Natural killer cell (primary cell): ENCODE measurements around the gene NF1. TPM values are rescaled to one million over a fixed set of nuclear protein-coding genes. Genes with fewer than 3 reads are reported as not detected.
A peak's percentile ranks its signal among the peaks of the same experiment; 100 is the strongest.

Experiments used
- ATAC-seq, 3 donors: fragments of 150-1000 bp in 2 of 3; fragments of 200-7000 bp in 1 of 3; cut with Tn5 transposase; 1 replicate in 1 of 3; 2 replicates in 2 of 3; pipeline ENCODE4 v1.10.0; 2021; ENCODE audit warnings: mild to moderate bottlenecking in 2 of 3, moderate library complexity in 2 of 3
- DNase-seq, 2 donors: peaks; one replicate each; pipeline versions ENCODE4 v3.0.0 to v3.0.0-alpha.2; 2013 to 2021; ENCODE audit warnings: mixed read lengths in 1 of 2
- H3K27ac ChIP-seq: one replicate; pipeline ENCODE4 v1.5.1; 2013; ENCODE audit warnings: mild to moderate bottlenecking, low read length
- H3K27me3 ChIP-seq: one replicate; pipeline ENCODE4 v1.6.1; 2013; ENCODE audit warnings: low read length; ENCODE audit not compliant: control insufficient read depth, insufficient read depth
- H3K36me3 ChIP-seq: one replicate; pipeline ENCODE4 v1.6.1; 2013; ENCODE audit warnings: low read length; ENCODE audit not compliant: control insufficient read depth, insufficient read depth
- H3K4me1 ChIP-seq: one replicate; pipeline ENCODE4 v1.6.1; 2013; ENCODE audit warnings: low read length; ENCODE audit not compliant: control insufficient read depth, insufficient read depth
- H3K4me3 ChIP-seq: one replicate; pipeline ENCODE4 v1.5.1; 2013; ENCODE audit warnings: low read length
- H3K9me3 ChIP-seq: one replicate; pipeline ENCODE4 v1.6.1; 2013; ENCODE audit warnings: low read length; ENCODE audit not compliant: control insufficient read depth, insufficient read depth
- H3K27ac Mint-ChIP-seq, 2 donors: one replicate each; pipeline ENCODE4 v1.8.0; 2022; ENCODE audit warnings: mild to moderate bottlenecking in 2 of 2, mixed read lengths in 2 of 2, moderate library complexity in 1 of 2
- H3K27me3 Mint-ChIP-seq, 2 donors: one replicate each; pipeline ENCODE4 v1.8.0; 2022; ENCODE audit warnings: low read depth in 2 of 2, mixed read lengths in 2 of 2
- H3K36me3 Mint-ChIP-seq: one replicate; pipeline ENCODE4 v1.8.0; 2022; ENCODE audit warnings: mixed read lengths
- H3K4me1 Mint-ChIP-seq, 2 donors: one replicate each; pipeline ENCODE4 v1.8.0; 2022; ENCODE audit warnings: mixed read lengths in 2 of 2
- H3K4me3 Mint-ChIP-seq: one replicate; pipeline ENCODE4 v1.8.0; 2022; ENCODE audit warnings: mild to moderate bottlenecking, moderate library complexity, mixed read lengths
- H3K9me3 Mint-ChIP-seq, 2 donors: one replicate each; pipeline ENCODE4 v1.8.0; 2022; ENCODE audit warnings: mixed read lengths in 2 of 2
- WGBS: methylation state at CpG from one replicate; pipeline ENCODE4 v1.1.7; 2013; ENCODE audit warnings: missing lambda C conversion rate; ENCODE audit not compliant: insufficient coverage; 5-methylcytosine and 5-hydroxymethylcytosine counted together
- intact Hi-C: fragments of 100-400 bp; cut with micrococcal nuclease; formaldehyde crosslinking; loops from one replicate; pipeline ENCODE4 v1.14.2; 2022
- total RNA-seq, 4 donors: library from RNA; stranded (reverse); fragments of 120-200 nt in 1 of 4; gene quantifications; one replicate each; pipeline versions ENCODE4 v1.2.3 to v1.2.4, GENCODE V29; 2013 to 2022
- TF ChIP-seq, protein P1 (sequence below): fragments of 200-600 bp; IDR thresholded peaks from one replicate; pipeline ENCODE4 v1.8.0; 2022; ENCODE audit warnings: antibody characterized with exemption

NF1 gene
- total RNA-seq, 3 donors from 2014 or later (not counting 1 experiment from before 2014, with no cell fraction given) = 30.3 to 40.7 (median 38.8) TPM

DNA sequence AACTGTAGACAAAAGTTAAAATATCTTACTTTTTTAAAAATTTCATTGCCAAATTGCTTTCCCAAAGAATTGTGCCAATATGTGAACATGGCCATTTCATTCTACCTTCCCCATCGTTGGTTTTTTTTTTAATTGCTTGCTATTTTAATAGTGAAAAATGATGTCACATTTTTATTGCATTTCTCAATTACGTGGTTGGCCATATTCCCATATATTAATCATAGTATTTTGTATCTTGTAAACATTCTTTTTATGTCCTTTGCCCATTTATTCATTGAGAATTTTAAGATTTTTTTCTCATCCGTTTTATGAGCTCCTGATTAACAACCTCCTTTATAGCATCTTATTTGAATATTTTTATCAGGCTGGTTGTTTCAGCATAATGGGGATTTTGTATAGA, 195.0 kb downstream of the NF1 start:
- WGBS = no CpG with 5 or more reads among the region's 3 CpGs
- H3K9me3 ChIP-seq = no peaks in the 10 kb centered on the region
- H3K36me3 Mint-ChIP-seq = no peaks in the 10 kb centered on the region

DNA sequence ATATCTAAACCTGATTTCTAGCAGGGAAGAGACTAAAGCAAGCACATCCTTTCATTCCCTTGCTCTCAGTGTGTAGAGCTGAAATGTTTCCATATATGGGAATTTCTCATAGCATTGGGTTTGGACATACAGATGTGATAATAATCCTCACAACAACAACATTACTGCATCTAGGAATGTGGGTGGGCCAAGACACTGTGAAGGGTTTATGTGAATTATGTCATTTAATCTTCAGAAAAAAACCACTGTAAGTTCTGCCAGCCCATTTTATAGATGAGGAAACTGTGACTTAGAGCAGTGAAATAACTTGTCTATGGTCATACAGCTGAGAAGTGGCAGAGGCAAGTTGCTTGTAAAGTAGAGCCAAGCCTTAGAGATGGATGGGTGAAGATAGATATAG, 197.0 kb downstream of the NF1 start:
- ATAC-seq (no peak), DNase-seq (no peak)
- H3K4me1 ChIP-seq = no peaks in the 10 kb centered on the region
- Mint-ChIP-seq H3K4me1 (peaks cover 5% of the 10 kb centered on the region in 2 donors), H3K9me3 (no peaks in the 10 kb centered on the region), H3K36me3 (no peaks in the 10 kb centered on the region), H3K27ac (no peak overlapping the region), H3K27me3 (no peaks in the 10 kb centered on the region), H3K4me3 (no peak overlapping the region)
- no peak overlapping the region for H3K27ac ChIP-seq
- H3K36me3 ChIP-seq = no peaks in the 10 kb centered on the region
- H3K27me3 ChIP-seq = no peaks in the 10 kb centered on the region
- H3K4me3 ChIP-seq = no peak overlapping the region
- no peaks in the 10 kb centered on the region for H3K9me3 ChIP-seq
- TF ChIP-seq, protein P1, sequence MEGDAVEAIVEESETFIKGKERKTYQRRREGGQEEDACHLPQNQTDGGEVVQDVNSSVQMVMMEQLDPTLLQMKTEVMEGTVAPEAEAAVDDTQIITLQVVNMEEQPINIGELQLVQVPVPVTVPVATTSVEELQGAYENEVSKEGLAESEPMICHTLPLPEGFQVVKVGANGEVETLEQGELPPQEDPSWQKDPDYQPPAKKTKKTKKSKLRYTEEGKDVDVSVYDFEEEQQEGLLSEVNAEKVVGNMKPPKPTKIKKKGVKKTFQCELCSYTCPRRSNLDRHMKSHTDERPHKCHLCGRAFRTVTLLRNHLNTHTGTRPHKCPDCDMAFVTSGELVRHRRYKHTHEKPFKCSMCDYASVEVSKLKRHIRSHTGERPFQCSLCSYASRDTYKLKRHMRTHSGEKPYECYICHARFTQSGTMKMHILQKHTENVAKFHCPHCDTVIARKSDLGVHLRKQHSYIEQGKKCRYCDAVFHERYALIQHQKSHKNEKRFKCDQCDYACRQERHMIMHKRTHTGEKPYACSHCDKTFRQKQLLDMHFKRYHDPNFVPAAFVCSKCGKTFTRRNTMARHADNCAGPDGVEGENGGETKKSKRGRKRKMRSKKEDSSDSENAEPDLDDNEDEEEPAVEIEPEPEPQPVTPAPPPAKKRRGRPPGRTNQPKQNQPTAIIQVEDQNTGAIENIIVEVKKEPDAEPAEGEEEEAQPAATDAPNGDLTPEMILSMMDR = no peak
- intact Hi-C loops = no loop called here

More for the DNA sequence above, 195.0 kb downstream of the NF1 start:
- TF ChIP-seq, protein P1 = no peak
- Mint-ChIP-seq H3K4me1 (peaks cover 0 to 5% of the 10 kb centered on the region in 2 donors), H3K27ac (peak overlapping the region; percentile 14 to 24), H3K27me3 (no peaks in the 10 kb centered on the region), H3K4me3 (no peak overlapping the region), H3K9me3 (no peaks in the 10 kb centered on the region)
- H3K27ac ChIP-seq = no peak overlapping the region
- H3K36me3 ChIP-seq = no peaks in the 10 kb centered on the region
- no peaks in the 10 kb centered on the region for H3K27me3 ChIP-seq
- intact Hi-C loops = no loop called here
- no peak for DNase-seq
- H3K4me3 ChIP-seq = no peak overlapping the region
- H3K4me1 ChIP-seq = no peaks in the 10 kb centered on the region
- no peak for ATAC-seq

DNA sequence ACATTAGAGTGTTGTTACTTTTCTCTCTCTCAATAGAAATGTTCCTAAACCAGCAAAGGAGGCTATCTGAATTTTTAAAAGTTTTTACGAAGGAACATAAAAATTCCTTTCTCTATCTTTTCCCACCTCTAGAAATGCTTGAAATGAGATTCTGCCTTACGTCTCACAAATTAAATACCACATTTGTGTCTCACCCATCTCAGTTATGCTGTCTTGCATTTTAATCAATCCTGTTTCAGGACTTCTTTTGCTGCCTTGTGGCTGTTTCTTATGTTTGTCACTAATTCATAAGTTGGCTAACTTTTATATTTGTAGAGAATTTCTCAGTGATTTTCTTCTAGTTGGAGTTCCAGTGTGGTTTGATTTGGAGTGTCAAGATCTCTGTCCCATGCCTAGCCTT, 198.8 kb downstream of the NF1 start:
- no peaks in the 10 kb centered on the region for H3K9me3 Mint-ChIP-seq
- H3K4me3 Mint-ChIP-seq = no peak overlapping the region
- no peaks in the 10 kb centered on the region for H3K27me3 Mint-ChIP-seq
- Histone ChIP-seq H3K9me3 (no peaks in the 10 kb centered on the region), H3K4me3 (no peak overlapping the region), H3K27ac (no peak overlapping the region), H3K27me3 (no peaks in the 10 kb centered on the region), H3K4me1 (no peaks in the 10 kb centered on the region), H3K36me3 (no peaks in the 10 kb centered on the region)
- H3K36me3 Mint-ChIP-seq = no peaks in the 10 kb centered on the region
- ATAC-seq (no peak), DNase-seq (no peak)
- no peak overlapping the region for H3K27ac Mint-ChIP-seq
- intact Hi-C loops = no loop called here
- peaks cover 5% of the 10 kb centered on the region in 2 donors for H3K4me1 Mint-ChIP-seq
- TF ChIP-seq, protein P1 = no peak
- WGBS = 96% methylated on average over 2 of the region's 2 CpGs

DNA sequence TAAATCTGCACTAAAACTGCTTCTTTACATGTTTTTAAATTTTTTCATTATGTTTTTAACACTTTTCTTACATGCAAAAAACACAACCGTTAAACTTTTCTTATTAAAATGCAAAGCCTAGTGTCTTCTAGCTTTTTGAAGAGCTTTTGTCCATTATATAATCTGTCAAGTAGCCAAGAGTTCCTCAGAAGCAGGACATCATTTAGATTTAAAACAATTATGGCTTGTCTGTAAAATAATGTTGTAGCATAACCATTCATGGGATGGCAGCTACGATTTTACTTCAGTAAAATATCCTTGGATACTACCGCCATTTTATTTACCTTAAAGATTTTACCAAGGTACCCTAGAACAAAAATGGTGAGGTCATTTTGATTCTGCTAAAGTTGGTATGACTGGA, 199.5 kb downstream of the NF1 start:
- H3K27me3 Mint-ChIP-seq = no peaks in the 10 kb centered on the region
- Histone ChIP-seq H3K4me1 (no peaks in the 10 kb centered on the region), H3K9me3 (no peaks in the 10 kb centered on the region), H3K36me3 (no peaks in the 10 kb centered on the region), H3K4me3 (no peak overlapping the region), H3K27me3 (no peaks in the 10 kb centered on the region), H3K27ac (no peak overlapping the region)
- TF ChIP-seq, protein P1 = no peak
- intact Hi-C loops = no loop called here
- H3K36me3 Mint-ChIP-seq = no peaks in the 10 kb centered on the region
- WGBS = no CpG with 5 or more reads among the region's 3 CpGs
- no peaks in the 10 kb centered on the region for H3K9me3 Mint-ChIP-seq
- ATAC-seq = no peak
- no peak overlapping the region for H3K27ac Mint-ChIP-seq
- DNase-seq = no peak
- H3K4me3 Mint-ChIP-seq = no peak overlapping the region
- H3K4me1 Mint-ChIP-seq = peaks cover 5% of the 10 kb centered on the region in 2 donors
